GM18909 (cell line): Measurements from ENCODE around the gene TP53TG3.
"Not testable (repeated sequence)": the region's sequence is repeated elsewhere in the genome, so short reads cannot be mapped to it uniquely, and the experiment has no call there.

Source experiments
- ATAC-seq: cut with Tn5 transposase; IDR thresholded peaks from one replicate; pipeline ENCODE4 v1.9.1; 2021; ENCODE audit warnings: mild to moderate bottlenecking; ENCODE audit not compliant: unreplicated experiment, poor library complexity

The TP53TG3 gene, protein sequence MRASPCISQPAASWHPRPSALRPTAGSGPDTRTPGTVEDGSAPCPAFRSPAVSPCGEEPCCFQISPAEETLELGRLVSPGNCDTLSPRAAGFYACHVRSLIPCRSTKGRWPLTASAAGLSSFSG

DNA sequence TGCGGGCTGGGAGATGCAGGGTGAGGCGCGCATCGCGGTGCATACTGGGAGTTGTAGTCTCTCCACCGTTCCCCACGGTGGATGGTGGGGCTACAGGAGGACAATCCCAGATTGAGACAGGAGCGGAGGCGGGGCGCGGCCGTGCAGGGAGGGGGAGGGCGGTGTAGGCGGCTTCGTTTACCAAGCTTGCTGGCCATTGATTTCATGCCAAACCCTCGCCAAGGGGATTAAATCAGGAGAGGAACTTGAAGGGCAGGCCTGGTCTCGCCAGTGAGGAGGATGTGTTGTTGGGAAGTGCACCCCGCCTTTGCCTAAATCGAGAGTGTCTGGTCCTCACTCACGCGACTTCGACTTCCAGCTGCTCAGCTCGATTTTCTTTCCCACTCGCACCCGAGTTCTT, at the start of gene TP53TG3:
Gene TP53TG3 (minus strand): TSS at position 101 of the 400 bp plus-strand sequence. CDS start 68 bp downstream, at position 33.
- ATAC-seq: not testable (repeated sequence)

DNA sequence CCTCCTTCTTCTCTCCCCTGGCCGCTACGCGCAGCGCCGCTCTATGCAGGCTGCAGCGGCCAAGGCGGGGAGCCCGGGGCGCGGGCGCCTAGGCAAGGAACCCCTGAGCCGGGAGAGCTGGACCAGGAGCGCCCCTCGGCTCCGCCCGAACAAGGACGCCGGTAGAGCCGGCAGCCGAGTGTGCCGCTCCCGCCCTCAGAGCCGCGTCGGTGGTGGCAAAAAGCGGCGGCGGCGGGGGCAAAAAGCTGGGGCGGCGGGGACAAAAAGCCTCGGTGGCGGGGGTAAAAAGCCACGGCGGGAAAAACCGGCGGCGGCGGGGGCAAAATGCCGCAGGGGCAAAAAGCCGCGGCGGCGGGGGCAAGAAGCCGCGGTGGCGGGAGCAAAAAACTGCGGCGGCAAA, 25.1 kb downstream of the TP53TG3 start:
- not testable (repeated sequence) for ATAC-seq

DNA sequence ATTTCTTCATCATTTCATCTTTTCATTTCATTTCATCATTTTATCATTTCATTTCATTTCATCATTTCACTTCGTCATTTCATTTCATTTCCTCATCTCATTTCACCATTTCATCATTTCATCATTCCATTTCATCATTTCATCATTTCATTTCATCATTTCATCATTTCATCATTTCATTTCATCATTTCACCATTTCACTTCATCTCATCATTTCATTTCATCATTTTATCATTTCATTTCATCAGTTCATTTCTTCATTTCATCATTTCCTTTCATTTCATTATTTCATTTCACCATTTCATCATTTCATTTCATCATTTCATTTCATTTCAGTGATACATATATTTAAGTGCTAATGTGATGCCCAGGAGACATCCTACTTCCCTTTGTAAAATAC, 28.4 kb downstream of the TP53TG3 start:
- not testable (repeated sequence) for ATAC-seq

DNA sequence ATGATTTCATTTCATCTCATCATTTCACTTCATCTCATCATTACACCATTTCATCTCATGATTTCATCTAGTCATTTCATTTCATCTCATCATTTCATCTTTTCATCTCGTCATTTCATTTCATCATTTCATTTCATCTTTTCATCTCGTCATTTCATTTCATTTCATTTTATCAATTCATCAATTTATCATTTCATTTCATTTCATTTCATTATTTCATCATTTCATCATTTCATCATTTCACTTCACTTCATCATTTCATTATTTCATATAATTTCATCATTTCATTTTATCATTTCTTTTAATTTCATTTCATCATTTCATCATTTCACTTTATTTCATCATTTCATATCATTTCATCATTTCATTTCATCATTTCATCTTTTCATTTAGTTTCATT, 29.2 kb downstream of the TP53TG3 start:
- not testable (repeated sequence) for ATAC-seq

DNA sequence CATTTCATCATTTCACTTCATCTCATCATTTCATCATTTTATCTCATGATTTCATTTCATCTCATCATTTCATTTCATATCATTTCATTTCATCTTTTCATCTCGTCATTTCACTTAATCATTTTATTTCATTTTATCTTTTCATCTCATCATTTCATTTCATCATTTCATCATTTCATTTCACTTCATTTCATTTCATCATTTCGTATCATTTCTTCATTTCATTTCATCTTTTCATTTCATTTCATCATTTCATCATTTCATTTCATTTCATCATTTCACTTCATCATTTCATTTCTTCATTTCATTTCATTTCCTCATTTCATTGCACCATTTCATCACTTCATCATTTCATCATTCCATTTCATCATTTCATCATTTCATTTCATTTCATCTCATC, 29.8 kb downstream of the TP53TG3 start:
- not testable (repeated sequence) for ATAC-seq

DNA sequence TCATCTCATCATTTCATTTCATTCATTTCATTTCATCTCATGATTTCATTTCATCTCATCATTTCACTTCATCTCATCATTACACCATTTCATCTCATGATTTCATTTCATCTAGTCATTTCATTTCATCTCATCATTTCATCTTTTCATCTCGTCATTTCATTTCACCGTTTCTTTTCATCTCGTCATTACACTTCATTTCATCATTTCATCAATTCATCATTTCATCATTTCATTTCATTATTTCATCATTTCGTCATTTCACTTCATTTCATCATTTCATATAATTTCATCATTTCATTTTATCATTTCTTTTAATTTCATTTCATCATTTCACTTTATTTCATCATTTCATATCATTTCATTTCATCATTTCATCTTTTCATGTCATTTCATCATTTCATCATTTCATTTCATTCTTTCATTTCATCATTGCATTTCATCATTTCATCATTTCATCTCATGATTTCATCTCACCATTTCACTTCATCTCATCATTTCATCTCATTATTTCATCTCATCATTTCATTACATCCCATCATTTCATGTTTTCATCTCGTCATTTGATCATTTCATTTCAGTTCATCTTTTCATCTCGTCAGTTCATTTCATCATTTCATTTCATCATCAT, 30.6 kb downstream of the TP53TG3 start:
- ATAC-seq: not testable (repeated sequence)

DNA sequence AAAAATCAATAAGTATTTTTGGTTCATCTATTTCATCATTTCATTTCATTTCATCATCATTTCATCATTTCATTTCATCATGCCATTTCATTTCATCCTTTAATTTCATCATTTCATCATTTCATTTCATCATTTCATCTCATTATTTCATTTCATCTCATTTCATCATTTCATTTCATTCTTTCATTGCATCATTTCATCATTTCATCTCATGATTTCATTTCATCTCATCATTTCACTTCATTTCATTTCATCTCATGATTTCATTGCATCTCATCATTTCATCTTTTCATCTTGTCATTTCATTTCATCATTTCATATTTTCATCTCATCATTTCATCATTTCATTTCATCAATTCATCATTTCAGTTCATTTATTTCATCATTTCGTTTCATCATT, 31.2 kb downstream of the TP53TG3 start:
- not testable (repeated sequence) for ATAC-seq

DNA sequence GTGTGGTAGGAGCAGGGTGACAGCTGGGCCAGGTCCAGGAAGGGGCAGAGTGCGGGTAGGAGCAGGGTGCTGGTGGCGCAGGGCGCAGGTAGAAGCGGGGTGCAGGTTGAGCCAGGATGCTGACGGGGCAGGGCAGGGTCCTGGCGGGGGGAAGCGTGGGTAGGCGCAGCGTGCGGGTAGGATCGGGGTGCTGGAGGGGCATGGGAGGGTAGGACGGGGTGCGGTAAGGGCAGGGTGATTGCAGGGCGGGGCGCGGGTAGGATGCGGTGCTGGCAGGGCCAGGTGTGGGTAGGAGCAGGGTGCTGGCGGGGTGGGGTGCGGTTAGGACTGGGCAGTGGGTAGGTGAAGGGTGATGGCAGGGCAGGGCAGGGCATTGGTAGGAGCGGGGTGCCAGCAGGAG, 38.4 kb downstream of the TP53TG3 start:
- not testable (repeated sequence) for ATAC-seq

DNA sequence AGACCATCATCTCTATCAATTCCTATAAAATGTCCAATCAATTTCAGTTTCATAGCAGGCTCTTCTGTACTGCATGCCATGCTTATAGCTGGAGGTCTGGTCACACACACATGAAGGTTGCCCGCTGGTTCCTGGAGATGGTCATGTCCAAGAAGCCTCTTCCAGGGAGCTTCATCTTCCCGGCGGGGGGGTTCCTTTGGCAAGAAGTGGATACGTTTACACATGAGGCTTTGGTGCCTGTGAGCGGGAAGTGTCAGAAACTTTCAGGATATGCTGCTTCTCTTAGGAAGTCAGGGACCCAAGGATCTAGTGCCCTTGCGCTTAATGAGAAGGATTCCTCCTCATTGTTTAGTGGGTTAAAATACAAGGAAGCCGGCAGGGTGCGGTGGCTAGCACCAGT, 43.9 kb downstream of the TP53TG3 start:
- not testable (repeated sequence) for ATAC-seq
